Subcutaneous abdominal adipose tissue (tissue), 5 donors: ENCODE measurements around the gene ZNF235.

Experiments used
- H3K27ac ChIP-seq: one replicate; pipeline ENCODE4 v1.7.0; 2013; ENCODE audit warnings: low read depth, mild to moderate bottlenecking, inconsistent platforms, low read length, moderate library complexity
- H3K27me3 ChIP-seq, 5 donors: one replicate each; pipeline ENCODE4 v1.7.0; 2013; ENCODE audit warnings: low read length in 5 of 5, inconsistent platforms in 1 of 5; ENCODE audit not compliant: control insufficient read depth in 5 of 5, insufficient read depth in 4 of 5
- H3K36me3 ChIP-seq, 5 donors: one replicate each; pipeline ENCODE4 v1.7.0; 2013; ENCODE audit warnings: low read length in 5 of 5; ENCODE audit not compliant: control insufficient read depth in 5 of 5, insufficient read depth in 5 of 5
- H3K4me1 ChIP-seq, 5 donors: one replicate each; pipeline ENCODE4 v1.7.0; 2013; ENCODE audit warnings: low read length in 5 of 5, mild to moderate bottlenecking in 3 of 5, moderate library complexity in 1 of 5; ENCODE audit not compliant: control insufficient read depth in 5 of 5, insufficient read depth in 5 of 5
- H3K4me3 ChIP-seq, 5 donors: one replicate each; pipeline ENCODE4 v1.7.0; 2013; ENCODE audit warnings: low read length in 5 of 5, low read depth in 1 of 5
- H3K9ac ChIP-seq, 5 donors: one replicate each; pipeline ENCODE4 v1.7.0; 2013; ENCODE audit warnings: low read length in 5 of 5, mild to moderate bottlenecking in 4 of 5, moderate library complexity in 3 of 5
- H3K9me3 ChIP-seq, 5 donors: one replicate each; pipeline ENCODE4 v1.7.0; 2013; ENCODE audit warnings: low read length in 5 of 5; ENCODE audit not compliant: control insufficient read depth in 5 of 5
- donor health status: healthy.
- donor health status: healthy.
- donor health status: healthy.
- donor health status: healthy.
- donor health status: healthy.

ZNF235 gene

GRCh38 chr19:44306283-44306682 lies 1.5 kb upstream of the ZNF235 start:
- H3K4me3 ChIP-seq: no peak overlapping the region
- H3K9ac ChIP-seq: no peak overlapping the region
- H3K27me3 ChIP-seq: no peaks in the 10 kb centered on the region
- H3K36me3 ChIP-seq: peaks cover 4 to 10% (median 7%) of the 10 kb centered on the region in 5 donors
- no peak overlapping the region for H3K27ac ChIP-seq
- H3K4me1 ChIP-seq: peaks cover 2 to 17% (median 12%) of the 10 kb centered on the region in 5 donors
- peaks cover 3 to 39% (median 26%) of the 10 kb centered on the region in 5 donors for H3K9me3 ChIP-seq

- Histone ChIP-seq H3K4me3 (peak overlapping the region; percentile 77 to 96 (median 86)), H3K27me3 (no peaks in the 10 kb centered on the region), H3K9ac (no peak overlapping the region), H3K27ac (no peak overlapping the region), H3K4me1 (peaks cover 2 to 17% (median 12%) of the 10 kb centered on the region in 5 donors), H3K9me3 (peaks cover 0 to 36% (median 26%) of the 10 kb centered on the region in 5 donors), H3K36me3 (peaks cover 4 to 13% (median 11%) of the 10 kb centered on the region in 5 donors)
Measured at GRCh38 chr19:44305457-44305856, 632 bp upstream of the ZNF235 start.

- peak overlapping the region; percentile 65 to 90 (median 87) for H3K9ac ChIP-seq
- H3K36me3 ChIP-seq: peaks cover 14 to 25% (median 23%) of the 10 kb centered on the region in 5 donors
- no peaks in the 10 kb centered on the region for H3K27me3 ChIP-seq
- H3K4me1 ChIP-seq: peaks cover 2 to 17% (median 12%) of the 10 kb centered on the region in 5 donors
- H3K27ac ChIP-seq: peak overlapping the region; percentile 76
- peaks cover 0 to 25% (median 18%) of the 10 kb centered on the region in 5 donors for H3K9me3 ChIP-seq
- H3K4me3 ChIP-seq: peak overlapping the region; percentile 77 to 96 (median 86)
Measured at GRCh38 chr19:44303976-44304568, 753 bp downstream of the ZNF235 start.

- no peak overlapping the region for H3K27ac ChIP-seq
- peak overlapping the region in 1 of 5 donors; percentile 27 for H3K4me3 ChIP-seq
- no peaks in the 10 kb centered on the region for H3K27me3 ChIP-seq
- no peak overlapping the region for H3K9ac ChIP-seq
- peaks cover 0 to 19% (median 12%) of the 10 kb centered on the region in 5 donors for H3K9me3 ChIP-seq
- peaks cover 2 to 17% (median 12%) of the 10 kb centered on the region in 5 donors for H3K4me1 ChIP-seq
- peaks cover 19 to 32% (median 31%) of the 10 kb centered on the region in 5 donors for H3K36me3 ChIP-seq
Measured at GRCh38 chr19:44303320-44303719, 1.5 kb downstream of the ZNF235 start.

- no peaks in the 10 kb centered on the region for H3K27me3 ChIP-seq
- peaks cover 49 to 96% (median 83%) of the 10 kb centered on the region in 5 donors for H3K9me3 ChIP-seq
- H3K4me1 ChIP-seq: no peaks in the 10 kb centered on the region
- H3K4me3 ChIP-seq: peak overlapping the region in 2 of 5 donors; percentile 3 to 19
- peaks cover 30 to 34% (median 31%) of the 10 kb centered on the region in 5 donors for H3K36me3 ChIP-seq
- H3K27ac ChIP-seq: no peak overlapping the region
- no peak overlapping the region for H3K9ac ChIP-seq
Measured at GRCh38 chr19:44284968-44285367, 19.9 kb downstream of the ZNF235 start.

- Histone ChIP-seq H3K27ac (no peak overlapping the region), H3K9ac (no peak overlapping the region), H3K9me3 (peaks cover 36 to 96% (median 78%) of the 10 kb centered on the region in 5 donors), H3K4me3 (peak overlapping the region in 4 of 5 donors; percentile 3 to 43 (median 20)), H3K36me3 (peaks cover 10 to 16% (median 10%) of the 10 kb centered on the region in 5 donors), H3K4me1 (no peaks in the 10 kb centered on the region), H3K27me3 (no peaks in the 10 kb centered on the region)
Measured at GRCh38 chr19:44282846-44283245, 22.0 kb downstream of the ZNF235 start.

GRCh38 chr19:44280916-44281315 lies 23.9 kb downstream of the ZNF235 start:
- H3K36me3 ChIP-seq: peaks cover 0 to 5% (median 0%) of the 10 kb centered on the region in 5 donors
- H3K9me3 ChIP-seq: peaks cover 25 to 93% (median 75%) of the 10 kb centered on the region in 5 donors
- H3K9ac ChIP-seq: no peak overlapping the region
- H3K27ac ChIP-seq: no peak overlapping the region
- H3K27me3 ChIP-seq: no peaks in the 10 kb centered on the region
- H3K4me1 ChIP-seq: no peaks in the 10 kb centered on the region
- peak overlapping the region; percentile 5 to 48 (median 16) for H3K4me3 ChIP-seq

GRCh38 chr19:44278181-44278690 lies 26.6 kb downstream of the ZNF235 start:
- H3K4me3 ChIP-seq: peak overlapping the region in 2 of 5 donors; percentile 7 to 31
- H3K36me3 ChIP-seq: peaks cover 0 to 22% (median 12%) of the 10 kb centered on the region in 5 donors
- peaks cover 35 to 92% (median 75%) of the 10 kb centered on the region in 5 donors for H3K9me3 ChIP-seq
- peaks cover 0 to 3% (median 0%) of the 10 kb centered on the region in 5 donors for H3K4me1 ChIP-seq
- no peaks in the 10 kb centered on the region for H3K27me3 ChIP-seq
- H3K9ac ChIP-seq: no peak overlapping the region
- H3K27ac ChIP-seq: no peak overlapping the region

GRCh38 chr19:44277331-44277730 lies 27.5 kb downstream of the ZNF235 start:
- no peaks in the 10 kb centered on the region for H3K27me3 ChIP-seq
- H3K27ac ChIP-seq: no peak overlapping the region
- peaks cover 0 to 3% (median 0%) of the 10 kb centered on the region in 5 donors for H3K4me1 ChIP-seq
- no peak overlapping the region for H3K9ac ChIP-seq
- peaks cover 0 to 27% (median 12%) of the 10 kb centered on the region in 5 donors for H3K36me3 ChIP-seq
- H3K4me3 ChIP-seq: peak overlapping the region in 1 of 5 donors; percentile 24
- peaks cover 27 to 88% (median 72%) of the 10 kb centered on the region in 5 donors for H3K9me3 ChIP-seq
